HG03575 (cell line): ENCODE data around the gene PRDM8.

Source experiments
- ATAC-seq: cut with Tn5 transposase; IDR thresholded peaks from one replicate; pipeline ENCODE4 v1.9.1; 2021; ENCODE audit not compliant: unreplicated experiment, insufficient number of reproducible peaks, low FRiP score; ENCODE audit errors: extremely low read depth

The PRDM8 gene

GRCh38 chr4:80197601-80198440 lies 518 bp downstream of the PRDM8 start:
- no peak for ATAC-seq

GRCh38 chr4:80198441-80198837 lies 1.1 kb downstream of the PRDM8 start:
- ATAC-seq = no peak

- no peak for ATAC-seq
These were observed 1.8 kb downstream of the PRDM8 start for GRCh38 chr4:80199004-80199560.

GRCh38 chr4:80199947-80200346 lies 2.6 kb downstream of the PRDM8 start:
- no peak for ATAC-seq

- no peak for ATAC-seq
These were observed 4.2 kb downstream of the PRDM8 start for GRCh38 chr4:80201252-80202151.

- peak; percentile 39 for ATAC-seq
These were observed 4.9 kb downstream of the PRDM8 start for GRCh38 chr4:80202190-80202711.

- ATAC-seq = no peak
These were observed 5.6 kb downstream of the PRDM8 start for GRCh38 chr4:80202741-80203553.

GRCh38 chr4:80204433-80205011 lies 7.2 kb downstream of the PRDM8 start:
- ATAC-seq = no peak

GRCh38 chr4:80206111-80206510 lies 8.8 kb downstream of the PRDM8 start:
- ATAC-seq = no peak

GRCh38 chr4:80206521-80207171 lies 9.3 kb downstream of the PRDM8 start:
- no peak for ATAC-seq

GRCh38 chr4:80207172-80207583 lies 9.9 kb downstream of the PRDM8 start:
- no peak for ATAC-seq

GRCh38 chr4:80207664-80208063 lies 10.4 kb downstream of the PRDM8 start:
- no peak for ATAC-seq

GRCh38 chr4:80208610-80209339 lies 11.5 kb downstream of the PRDM8 start:
- no peak for ATAC-seq

GRCh38 chr4:80209340-80209701 lies 12.0 kb downstream of the PRDM8 start:
- no peak for ATAC-seq

- ATAC-seq = no peak
These were observed 13.2 kb downstream of the PRDM8 start for GRCh38 chr4:80210549-80210948.

GRCh38 chr4:80213117-80213815 lies 16.0 kb downstream of the PRDM8 start:
- ATAC-seq = no peak
